Lower leg skin (tissue), 3 donors: ENCODE measurements around the gene C1orf35.

ENCODE experiments used
- POLR2A ChIP-seq, 2 donors: fragments of 450-650 bp; IDR thresholded peaks; one replicate each; pipeline ENCODE4 v1.6.1; 2016 to 2017; ENCODE audit warnings: antibody characterized with exemption in 2 of 2, mild to moderate bottlenecking in 1 of 2, moderate library complexity in 1 of 2
- TF ChIP-seq, protein P1 (sequence below), 3 donors: fragments of 450-650 bp; IDR thresholded peaks; one replicate each; pipeline ENCODE4 v1.5.1; 2016; ENCODE audit warnings: antibody characterized with exemption in 3 of 3, mild to moderate bottlenecking in 3 of 3, moderate library complexity in 2 of 3

DNA sequence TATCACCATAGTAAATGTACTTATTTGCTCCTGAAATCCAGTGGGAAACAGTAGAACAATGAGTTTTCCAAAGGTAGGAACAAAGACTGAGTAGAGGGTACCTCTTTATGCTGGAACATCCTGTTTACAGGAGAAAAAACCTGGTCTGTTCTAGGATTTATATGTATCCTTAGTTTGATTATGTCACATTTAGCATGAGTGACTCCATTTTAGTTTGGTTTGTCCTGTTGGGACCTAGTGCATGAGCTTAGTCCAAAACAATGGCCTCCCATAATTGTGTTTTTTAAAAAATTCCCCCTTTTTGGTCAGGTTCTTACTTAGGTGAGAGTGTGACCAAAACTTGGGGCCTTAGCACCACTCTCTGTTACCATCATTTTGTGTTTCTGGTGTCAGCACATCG is 9.5 kb upstream of the C1orf35 start:
- TF ChIP-seq, protein P1, sequence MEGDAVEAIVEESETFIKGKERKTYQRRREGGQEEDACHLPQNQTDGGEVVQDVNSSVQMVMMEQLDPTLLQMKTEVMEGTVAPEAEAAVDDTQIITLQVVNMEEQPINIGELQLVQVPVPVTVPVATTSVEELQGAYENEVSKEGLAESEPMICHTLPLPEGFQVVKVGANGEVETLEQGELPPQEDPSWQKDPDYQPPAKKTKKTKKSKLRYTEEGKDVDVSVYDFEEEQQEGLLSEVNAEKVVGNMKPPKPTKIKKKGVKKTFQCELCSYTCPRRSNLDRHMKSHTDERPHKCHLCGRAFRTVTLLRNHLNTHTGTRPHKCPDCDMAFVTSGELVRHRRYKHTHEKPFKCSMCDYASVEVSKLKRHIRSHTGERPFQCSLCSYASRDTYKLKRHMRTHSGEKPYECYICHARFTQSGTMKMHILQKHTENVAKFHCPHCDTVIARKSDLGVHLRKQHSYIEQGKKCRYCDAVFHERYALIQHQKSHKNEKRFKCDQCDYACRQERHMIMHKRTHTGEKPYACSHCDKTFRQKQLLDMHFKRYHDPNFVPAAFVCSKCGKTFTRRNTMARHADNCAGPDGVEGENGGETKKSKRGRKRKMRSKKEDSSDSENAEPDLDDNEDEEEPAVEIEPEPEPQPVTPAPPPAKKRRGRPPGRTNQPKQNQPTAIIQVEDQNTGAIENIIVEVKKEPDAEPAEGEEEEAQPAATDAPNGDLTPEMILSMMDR (IDR thresholded peaks at IDR 0.05), result no peak
- no peak for TF ChIP-seq POLR2A (IDR thresholded peaks at IDR 0.05)
